OCI-LY3 (cell line): ENCODE results near the gene OTOG.

Source experiments
- EZH2phosphoT487 ChIP-seq: fragments of 200-600 bp; shearing (Covaris generic); IDR thresholded peaks from 2 replicates; pipeline ENCODE4 v1.6.1; 2018; ENCODE audit warnings: antibody characterized with exemption, mixed run types, low read depth
- TF ChIP-seq, protein P1 (sequence below): fragments of 200-600, 300-600 bp; sonication (generic); IDR thresholded peaks from 2 replicates; pipeline ENCODE4 v1.5.1; 2014; ENCODE audit warnings: antibody characterized with exemption, low read length, low read depth

DNA sequence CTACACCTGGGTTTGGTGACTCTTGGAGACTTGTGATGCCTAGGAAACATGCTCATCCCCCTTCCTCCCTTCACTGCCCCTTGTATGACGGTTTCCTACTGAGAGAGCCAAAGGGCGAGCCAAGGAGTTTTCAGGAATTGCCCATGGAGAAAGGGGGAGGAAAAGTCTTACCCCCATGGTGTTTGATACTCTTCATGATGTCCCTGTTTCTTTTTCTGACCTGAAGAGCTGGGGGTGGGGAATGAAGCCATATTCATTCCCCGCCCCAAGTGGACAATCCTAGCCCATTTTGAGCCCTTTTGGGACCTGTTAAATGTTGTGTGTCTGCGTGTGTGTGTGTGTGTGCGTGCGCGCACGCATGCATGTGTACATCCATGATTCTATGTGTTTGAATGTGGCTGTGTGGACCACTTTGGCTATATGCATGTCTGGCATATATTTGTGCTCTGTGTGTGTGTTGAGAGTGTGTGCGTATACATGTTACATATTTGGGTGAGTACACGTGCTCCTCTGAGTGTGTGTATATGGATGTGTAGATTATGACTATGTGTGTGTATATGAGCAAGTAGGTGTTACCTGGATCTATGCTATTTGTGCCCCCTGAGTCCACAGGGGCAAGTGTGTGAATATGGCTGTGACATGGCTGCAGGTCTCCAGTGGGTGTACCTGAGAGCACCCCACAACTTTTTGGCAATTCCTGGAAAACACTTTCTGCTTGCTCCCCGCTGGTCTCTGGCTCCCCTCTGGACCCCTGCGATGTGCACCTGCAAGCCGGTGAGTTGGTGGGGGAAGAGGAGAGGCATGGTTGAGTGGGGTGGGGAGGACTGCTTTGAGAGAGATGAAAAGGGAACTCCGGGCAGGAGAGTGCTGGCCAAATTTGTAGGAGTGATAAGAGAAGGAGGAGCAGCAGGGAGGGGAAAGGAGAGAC is 24.6 kb downstream of the OTOG start:
- TF ChIP-seq, protein P1, sequence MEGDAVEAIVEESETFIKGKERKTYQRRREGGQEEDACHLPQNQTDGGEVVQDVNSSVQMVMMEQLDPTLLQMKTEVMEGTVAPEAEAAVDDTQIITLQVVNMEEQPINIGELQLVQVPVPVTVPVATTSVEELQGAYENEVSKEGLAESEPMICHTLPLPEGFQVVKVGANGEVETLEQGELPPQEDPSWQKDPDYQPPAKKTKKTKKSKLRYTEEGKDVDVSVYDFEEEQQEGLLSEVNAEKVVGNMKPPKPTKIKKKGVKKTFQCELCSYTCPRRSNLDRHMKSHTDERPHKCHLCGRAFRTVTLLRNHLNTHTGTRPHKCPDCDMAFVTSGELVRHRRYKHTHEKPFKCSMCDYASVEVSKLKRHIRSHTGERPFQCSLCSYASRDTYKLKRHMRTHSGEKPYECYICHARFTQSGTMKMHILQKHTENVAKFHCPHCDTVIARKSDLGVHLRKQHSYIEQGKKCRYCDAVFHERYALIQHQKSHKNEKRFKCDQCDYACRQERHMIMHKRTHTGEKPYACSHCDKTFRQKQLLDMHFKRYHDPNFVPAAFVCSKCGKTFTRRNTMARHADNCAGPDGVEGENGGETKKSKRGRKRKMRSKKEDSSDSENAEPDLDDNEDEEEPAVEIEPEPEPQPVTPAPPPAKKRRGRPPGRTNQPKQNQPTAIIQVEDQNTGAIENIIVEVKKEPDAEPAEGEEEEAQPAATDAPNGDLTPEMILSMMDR, result no peak
- no peak for TF ChIP-seq EZH2phosphoT487
